ENCODE results near the gene HOXA1. TPM values are rescaled to one million over a fixed set of nuclear protein-coding genes. Genes with fewer than 3 reads are reported as not detected.

Gene HOXA1
- total and polyA plus RNA-seq, 4 donors, result 0.06 to 0.37 (median 0.32) TPM

DNA sequence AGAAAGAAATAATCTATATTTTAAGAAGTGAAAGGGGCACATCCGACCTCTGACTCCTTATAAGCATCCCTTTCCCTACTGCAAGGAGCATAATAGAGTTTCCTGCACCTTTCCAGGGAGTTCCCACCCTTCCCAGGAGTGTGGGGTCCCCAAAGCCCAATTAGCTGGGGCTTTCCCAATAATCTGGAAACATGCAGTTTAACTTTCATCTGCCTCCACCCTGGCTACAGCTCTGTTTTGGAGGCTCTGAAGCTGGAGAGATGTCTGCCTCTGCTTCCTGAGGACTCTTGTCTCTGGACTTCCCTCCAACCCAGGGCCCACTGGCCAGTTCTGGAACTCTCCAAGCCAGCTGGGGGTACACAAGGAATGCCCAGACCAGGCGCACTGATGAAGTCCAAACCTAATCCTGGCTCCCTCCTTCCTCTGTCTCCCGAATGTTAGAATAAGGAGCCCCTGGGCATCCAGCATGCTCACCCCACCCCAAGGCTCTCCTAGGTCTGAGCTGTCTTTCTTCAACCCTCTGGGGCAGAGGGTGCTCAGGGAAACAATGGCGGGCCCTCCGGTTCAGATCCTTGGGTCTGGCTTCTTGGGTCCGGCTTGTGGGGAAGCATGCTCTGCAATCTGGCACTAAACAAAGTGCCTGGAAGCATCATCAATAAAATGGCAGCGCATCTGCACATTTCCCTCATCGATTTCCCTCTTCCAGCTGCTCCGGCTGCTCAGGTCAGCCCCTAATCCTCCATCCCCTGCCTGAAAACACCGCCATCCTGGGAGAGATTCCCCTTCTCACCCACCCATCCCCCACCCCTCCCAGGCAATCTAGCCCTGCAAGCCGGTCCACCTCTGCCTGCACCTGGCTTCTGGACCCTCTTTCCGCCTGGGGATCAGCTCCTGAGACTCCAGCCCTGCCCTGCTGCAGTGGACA is 21.4 kb upstream of the HOXA1 start:
- ATAC-seq (ENCODE audit: insufficient read depth, low FRiP score) (no peak), DNase-seq (peak in 1 of 3 donors; percentile 56)
- Histone ChIP-seq H3K4me1 (ENCODE audit: control insufficient read depth in 5 of 5, insufficient read depth in 5 of 5, low read length in 5 of 5) (peaks cover 0 to 47% (median 1%) of the 10 kb centered on the region in 5 donors), H3K36me3 (ENCODE audit: control insufficient read depth in 4 of 4, insufficient read depth in 4 of 4, low read length in 4 of 4) (peaks cover 0 to 47% (median 1%) of the 10 kb centered on the region in 4 donors), H3K27me3 (ENCODE audit: control insufficient read depth in 3 of 3, insufficient read depth in 3 of 3, low read length in 2 of 3) (peaks cover 0 to 39% (median 5%) of the 10 kb centered on the region in 3 donors), H3K4me3 (peak overlapping the region; percentile 33), H3K9me3 (ENCODE audit: control insufficient read depth in 4 of 4, insufficient read depth in 3 of 4, low read length in 3 of 4) (peaks cover 0 to 2% (median 0%) of the 10 kb centered on the region in 4 donors), H3K9ac (ENCODE audit: insufficient read depth in 1 of 2, low read length in 2 of 2) (peak overlapping the region; percentile 18 to 100), H3K27ac (ENCODE audit: low read depth in 1 of 2, low read length in 1 of 2) (peak overlapping the region in 1 of 2 donors; percentile 75)
- TF ChIP-seq, protein P1, sequence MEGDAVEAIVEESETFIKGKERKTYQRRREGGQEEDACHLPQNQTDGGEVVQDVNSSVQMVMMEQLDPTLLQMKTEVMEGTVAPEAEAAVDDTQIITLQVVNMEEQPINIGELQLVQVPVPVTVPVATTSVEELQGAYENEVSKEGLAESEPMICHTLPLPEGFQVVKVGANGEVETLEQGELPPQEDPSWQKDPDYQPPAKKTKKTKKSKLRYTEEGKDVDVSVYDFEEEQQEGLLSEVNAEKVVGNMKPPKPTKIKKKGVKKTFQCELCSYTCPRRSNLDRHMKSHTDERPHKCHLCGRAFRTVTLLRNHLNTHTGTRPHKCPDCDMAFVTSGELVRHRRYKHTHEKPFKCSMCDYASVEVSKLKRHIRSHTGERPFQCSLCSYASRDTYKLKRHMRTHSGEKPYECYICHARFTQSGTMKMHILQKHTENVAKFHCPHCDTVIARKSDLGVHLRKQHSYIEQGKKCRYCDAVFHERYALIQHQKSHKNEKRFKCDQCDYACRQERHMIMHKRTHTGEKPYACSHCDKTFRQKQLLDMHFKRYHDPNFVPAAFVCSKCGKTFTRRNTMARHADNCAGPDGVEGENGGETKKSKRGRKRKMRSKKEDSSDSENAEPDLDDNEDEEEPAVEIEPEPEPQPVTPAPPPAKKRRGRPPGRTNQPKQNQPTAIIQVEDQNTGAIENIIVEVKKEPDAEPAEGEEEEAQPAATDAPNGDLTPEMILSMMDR (IDR thresholded peaks at IDR 0.05; ENCODE audit: control extremely low read depth, extremely low read depth), result no peak
- 36 to 68% methylated on average over 12 of the region's 12 CpGs for WGBS, 2 donors

DNA sequence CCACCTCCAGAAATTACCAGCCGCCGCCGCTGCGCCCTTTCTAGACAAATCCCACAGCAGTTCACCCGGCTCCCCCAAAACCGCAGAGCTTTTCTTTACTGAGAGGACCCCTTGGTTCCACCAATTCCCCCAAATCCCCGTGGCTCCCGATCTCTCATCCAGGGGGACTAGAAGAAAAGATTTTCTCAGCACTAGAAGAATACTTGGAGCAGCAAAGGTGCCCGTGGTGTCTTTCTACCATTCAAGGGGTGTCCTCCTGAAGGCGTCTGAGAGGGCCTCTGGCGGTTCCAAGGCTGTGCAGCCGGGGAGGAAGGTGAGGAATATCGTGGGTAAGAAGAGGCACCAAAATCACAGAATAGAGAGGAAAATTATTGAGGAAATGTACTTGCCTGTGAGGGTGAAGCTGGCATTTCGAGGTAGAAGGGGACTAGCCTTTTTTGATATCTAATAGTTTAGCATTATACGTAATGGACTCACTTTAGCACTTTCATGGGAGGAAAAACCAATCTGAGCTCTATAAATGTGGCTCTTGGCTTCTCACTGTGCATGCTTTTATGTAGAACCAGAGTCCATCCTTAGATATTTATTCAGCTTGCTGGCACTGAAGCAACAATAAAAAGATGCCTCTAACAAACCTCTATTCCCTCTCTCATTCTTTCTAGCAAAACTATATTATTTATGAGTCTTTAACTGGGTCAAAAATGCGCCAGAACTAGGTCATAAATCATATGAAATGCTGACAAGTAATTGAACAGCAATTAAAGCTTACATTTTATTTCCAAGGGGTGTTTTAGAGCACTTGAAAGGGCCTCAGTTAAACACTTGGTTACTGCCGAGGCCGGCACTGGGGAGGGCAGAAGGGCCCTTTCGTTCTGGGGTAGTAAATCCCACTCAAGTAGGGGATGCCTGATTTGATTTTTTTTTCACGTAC is 20.5 kb upstream of the HOXA1 start:
- peaks cover 0 to 42% (median 1%) of the 10 kb centered on the region in 5 donors for H3K4me1 ChIP-seq (ENCODE audit: control insufficient read depth in 5 of 5, insufficient read depth in 5 of 5, low read length in 5 of 5)
- H3K36me3 ChIP-seq (ENCODE audit: control insufficient read depth in 4 of 4, insufficient read depth in 4 of 4, low read length in 4 of 4), result peaks cover 0 to 44% (median 1%) of the 10 kb centered on the region in 4 donors
- no peaks in the 10 kb centered on the region for H3K9me3 ChIP-seq (ENCODE audit: control insufficient read depth in 4 of 4, insufficient read depth in 3 of 4, low read length in 3 of 4)
- DNase-seq (peak; percentile 49 to 76 (median 68)), ATAC-seq (ENCODE audit: insufficient read depth, low FRiP score) (no peak)
- peak overlapping the region; percentile 46 for H3K4me3 ChIP-seq
- peaks cover 0 to 38% (median 5%) of the 10 kb centered on the region in 3 donors for H3K27me3 ChIP-seq (ENCODE audit: control insufficient read depth in 3 of 3, insufficient read depth in 3 of 3, low read length in 2 of 3)
- TF ChIP-seq, protein P1 (IDR thresholded peaks at IDR 0.05; ENCODE audit: control extremely low read depth, extremely low read depth), result no peak
- peak overlapping the region in 1 of 2 donors; percentile 89 for H3K27ac ChIP-seq (ENCODE audit: low read depth in 1 of 2, low read length in 1 of 2)
- peak overlapping the region; percentile 18 to 100 for H3K9ac ChIP-seq (ENCODE audit: insufficient read depth in 1 of 2, low read length in 2 of 2)
- WGBS, 2 donors, result 40 to 66% methylated on average over 20 of the region's 20 CpGs

DNA sequence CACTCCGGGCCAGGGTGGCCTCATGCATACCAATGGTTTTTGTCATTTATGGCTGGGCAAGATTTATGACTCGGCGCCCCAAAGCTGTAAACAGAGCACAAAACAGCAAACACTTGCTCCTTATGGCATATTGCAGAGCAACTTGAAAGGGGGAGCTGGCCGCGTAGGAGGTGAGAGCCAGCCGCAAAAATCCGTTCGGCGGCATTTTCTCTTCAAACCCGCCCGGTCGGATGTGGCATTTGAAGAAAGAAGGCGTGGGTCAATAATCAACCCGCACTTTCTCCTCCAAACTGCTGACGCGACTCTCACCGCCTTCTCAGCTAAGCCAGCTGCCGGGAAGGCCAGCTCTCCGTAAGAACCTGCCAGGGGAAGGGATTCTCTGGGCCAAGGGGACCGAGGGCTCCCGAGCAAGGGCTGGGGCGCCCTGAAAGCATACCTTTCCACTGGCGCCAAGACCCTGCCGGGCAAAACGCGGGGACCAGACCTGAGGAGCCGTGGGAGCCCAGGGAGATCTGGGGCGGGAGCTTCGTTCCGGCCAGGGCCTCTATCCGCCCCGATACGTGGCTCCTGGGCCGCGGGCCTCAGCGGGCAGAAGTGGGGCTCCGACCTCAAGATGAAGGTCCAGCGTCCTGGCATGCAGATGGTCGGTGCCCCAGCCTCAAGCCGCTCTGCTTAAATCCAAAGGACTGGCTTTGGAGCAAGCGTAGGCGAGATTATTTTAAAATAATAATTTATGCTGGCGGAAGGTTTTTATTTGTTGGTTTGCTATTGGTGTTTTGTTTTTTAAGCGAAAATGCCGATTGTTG is 19.6 kb upstream of the HOXA1 start:
- H3K27ac ChIP-seq (ENCODE audit: low read depth in 1 of 2, low read length in 1 of 2), result peak overlapping the region in 1 of 2 donors; percentile 89
- peak; percentile 74 to 85 (median 84) for DNase-seq
- WGBS, 2 donors, result 39 to 71% methylated on average over 45 of the region's 45 CpGs
- H3K4me3 ChIP-seq, result peak overlapping the region; percentile 67
- no peaks in the 10 kb centered on the region for H3K9me3 ChIP-seq (ENCODE audit: control insufficient read depth in 4 of 4, insufficient read depth in 3 of 4, low read length in 3 of 4)
- TF ChIP-seq, protein P1 (IDR thresholded peaks at IDR 0.05; ENCODE audit: control extremely low read depth, extremely low read depth), result no peak
- H3K27me3 ChIP-seq (ENCODE audit: control insufficient read depth in 3 of 3, insufficient read depth in 3 of 3, low read length in 2 of 3), result peaks cover 0 to 44% (median 5%) of the 10 kb centered on the region in 3 donors
- ATAC-seq (ENCODE audit: insufficient read depth, low FRiP score), result peak; percentile 15
- peaks cover 0 to 44% (median 8%) of the 10 kb centered on the region in 5 donors for H3K4me1 ChIP-seq (ENCODE audit: control insufficient read depth in 5 of 5, insufficient read depth in 5 of 5, low read length in 5 of 5)
- H3K9ac ChIP-seq (ENCODE audit: insufficient read depth in 1 of 2, low read length in 2 of 2), result peak overlapping the region; percentile 42 to 100
- peaks cover 0 to 49% (median 1%) of the 10 kb centered on the region in 4 donors for H3K36me3 ChIP-seq (ENCODE audit: control insufficient read depth in 4 of 4, insufficient read depth in 4 of 4, low read length in 4 of 4)

Data from lung (tissue), 12 donors.